Upper lobe of left lung (tissue), 6 donors: Measurements from ENCODE around the gene SLC28A1. TPM values are rescaled to one million over a fixed set of nuclear protein-coding genes. Genes with fewer than 3 reads are reported as not detected.

Experiments used
- ATAC-seq, 2 donors: fragments of 200-7000 bp; cut with Tn5 transposase; one replicate each; pipeline ENCODE4 v1.9.1; 2022; ENCODE audit warnings: mild to moderate bottlenecking in 2 of 2, moderate library complexity in 2 of 2; ENCODE audit not compliant: low FRiP score in 2 of 2
- DNase-seq, 2 donors: peaks; one replicate each; pipeline ENCODE4 v3.0.0-alpha.2; 2019 to 2020
- H3K27ac ChIP-seq, 4 donors: fragments of 200-600 bp; sonication (generic); one replicate each; pipeline ENCODE4 v1.5.1; 2016 to 2019
- H3K27me3 ChIP-seq, 4 donors: fragments of 200-600 bp; sonication (generic); one replicate each; pipeline ENCODE4 v1.5.1; 2017 to 2019
- H3K36me3 ChIP-seq, 4 donors: fragments of 200-600 bp; sonication (generic); one replicate each; pipeline ENCODE4 v1.5.1; 2016 to 2019
- H3K4me1 ChIP-seq, 4 donors: fragments of 200-600 bp; sonication (generic); one replicate each; pipeline ENCODE4 v1.5.1; 2018 to 2019
- H3K4me3 ChIP-seq, 4 donors: fragments of 200-600 bp; sonication (generic); one replicate each; pipeline ENCODE4 v1.5.1; 2017 to 2019; ENCODE audit warnings: mild to moderate bottlenecking in 2 of 4, moderate library complexity in 1 of 4
- H3K9me3 ChIP-seq, 4 donors: fragments of 200-600 bp; sonication (generic); one replicate each; pipeline ENCODE4 v1.5.1; 2018 to 2019
- EP300 ChIP-seq, 4 donors: sonication (generic); formaldehyde crosslinking; IDR thresholded peaks; one replicate each; pipeline ENCODE4 v1.5.1; 2017; ENCODE audit warnings: antibody characterized with exemption in 4 of 4, control low read depth in 2 of 4
- POLR2A ChIP-seq, 4 donors: fragments of 450-650 bp; IDR thresholded peaks; one replicate each; pipeline ENCODE4 v1.5.1; 2016 to 2017; ENCODE audit warnings: antibody characterized with exemption in 4 of 4, mild to moderate bottlenecking in 2 of 4
- POLR2AphosphoS5 ChIP-seq, 2 donors: sonication (generic); formaldehyde crosslinking; IDR thresholded peaks; one replicate each; pipeline ENCODE4 v1.5.1; 2017; ENCODE audit warnings: antibody characterized with exemption in 2 of 2
- WGBS, 2 donors: methylation state at CpG; one replicate each; pipeline ENCODE4 v1.1.5; 2017 to 2018; 5-methylcytosine and 5-hydroxymethylcytosine counted together
- total RNA-seq, 6 donors: library from RNA; depleted of rRNA in 4 of 6; stranded (reverse); fragments of >200 nt in 4 of 6; gene quantifications; one replicate each; pipeline versions ENCODE4 v1.1.0 to v1.2.1, GENCODE V29; 2016 to 2021
- TF ChIP-seq, protein P1 (sequence below), 6 experiments: fragments of 450-650 bp in 4 of 6; fragments of 200-600 bp in 2 of 6; sonication (generic) in 2 of 6; IDR thresholded peaks; one replicate each; pipeline ENCODE4 v1.5.1; 2016 to 2019; ENCODE audit warnings: antibody characterized with exemption in 6 of 6
- donor health status: DM: no; HTN: no; CAD: no; lungs with moderate emphysema.
- donor health status: DM: no; HTN: yes; CAD: no; lungs with severe emphysema.

Gene SLC28A1
- total RNA-seq, 6 donors from 2014 or later = not detected

DNA sequence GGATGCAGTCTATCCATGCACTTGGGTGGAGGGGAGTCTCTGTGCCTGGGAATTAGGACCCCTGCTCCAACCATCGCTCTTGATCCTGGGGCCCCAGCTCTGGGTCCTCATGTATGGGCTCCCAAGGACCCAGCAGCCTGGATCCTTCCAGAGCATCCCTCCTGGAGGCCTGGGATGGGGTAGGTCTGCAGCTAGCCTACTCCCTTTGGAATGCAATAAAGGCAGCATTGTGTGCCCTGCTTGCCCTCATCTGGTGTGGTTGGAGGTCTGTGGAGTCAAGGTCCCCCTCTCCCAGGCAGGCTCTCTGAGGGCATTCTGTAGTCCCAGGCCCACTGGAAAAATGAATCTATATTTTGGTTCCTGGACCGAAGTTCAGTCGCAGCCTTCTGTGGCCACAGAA, 15.0 kb upstream of the SLC28A1 start:
- no peak for ATAC-seq
- H3K27ac ChIP-seq = no peak overlapping the region
- H3K27me3 ChIP-seq = no peaks in the 10 kb centered on the region
- 80 to 94% methylated on average over 1 to 3 of the region's 3 CpGs for WGBS, 2 donors
- no peaks in the 10 kb centered on the region for H3K9me3 ChIP-seq
- no peak overlapping the region for H3K4me3 ChIP-seq
- H3K36me3 ChIP-seq = no peaks in the 10 kb centered on the region
- peaks cover 0 to 8% (median 0%) of the 10 kb centered on the region in 4 donors for H3K4me1 ChIP-seq
- no peak for DNase-seq
- no peak for TF ChIP-seq POLR2A (IDR thresholded peaks at IDR 0.05)
- TF ChIP-seq, protein P1, sequence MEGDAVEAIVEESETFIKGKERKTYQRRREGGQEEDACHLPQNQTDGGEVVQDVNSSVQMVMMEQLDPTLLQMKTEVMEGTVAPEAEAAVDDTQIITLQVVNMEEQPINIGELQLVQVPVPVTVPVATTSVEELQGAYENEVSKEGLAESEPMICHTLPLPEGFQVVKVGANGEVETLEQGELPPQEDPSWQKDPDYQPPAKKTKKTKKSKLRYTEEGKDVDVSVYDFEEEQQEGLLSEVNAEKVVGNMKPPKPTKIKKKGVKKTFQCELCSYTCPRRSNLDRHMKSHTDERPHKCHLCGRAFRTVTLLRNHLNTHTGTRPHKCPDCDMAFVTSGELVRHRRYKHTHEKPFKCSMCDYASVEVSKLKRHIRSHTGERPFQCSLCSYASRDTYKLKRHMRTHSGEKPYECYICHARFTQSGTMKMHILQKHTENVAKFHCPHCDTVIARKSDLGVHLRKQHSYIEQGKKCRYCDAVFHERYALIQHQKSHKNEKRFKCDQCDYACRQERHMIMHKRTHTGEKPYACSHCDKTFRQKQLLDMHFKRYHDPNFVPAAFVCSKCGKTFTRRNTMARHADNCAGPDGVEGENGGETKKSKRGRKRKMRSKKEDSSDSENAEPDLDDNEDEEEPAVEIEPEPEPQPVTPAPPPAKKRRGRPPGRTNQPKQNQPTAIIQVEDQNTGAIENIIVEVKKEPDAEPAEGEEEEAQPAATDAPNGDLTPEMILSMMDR (IDR thresholded peaks at IDR 0.05) = no peak
- TF ChIP-seq EP300 (IDR thresholded peaks at IDR 0.05) = no peak
- TF ChIP-seq POLR2AphosphoS5 (IDR thresholded peaks at IDR 0.05) = no peak

DNA sequence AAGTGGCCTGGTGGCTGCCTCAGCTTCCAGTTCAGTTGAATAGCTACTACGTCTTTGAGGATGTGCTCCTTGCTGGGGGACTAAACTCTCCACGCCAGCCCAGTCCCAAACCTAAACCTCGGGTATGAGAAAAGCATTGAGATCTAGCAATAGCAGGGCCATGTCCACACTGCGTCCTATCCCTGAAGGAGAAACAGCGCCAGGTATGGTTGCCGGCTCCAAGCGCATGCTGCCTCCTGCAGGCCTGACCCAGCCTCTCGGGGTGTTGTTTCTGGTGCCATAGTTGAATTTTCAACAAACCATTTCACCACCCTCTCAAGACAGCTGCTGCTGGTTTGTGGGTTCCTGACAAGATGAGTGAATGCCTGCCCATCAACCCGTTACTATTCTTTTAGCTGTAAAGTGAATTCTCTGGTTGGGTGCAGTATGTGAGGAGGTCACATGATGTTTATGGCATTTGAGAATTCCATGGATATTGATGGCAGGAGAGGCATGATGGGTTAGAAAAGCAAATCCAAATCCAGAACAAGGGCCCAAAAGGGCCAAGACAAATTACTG, 13.0 kb upstream of the SLC28A1 start:
- ATAC-seq = no peak
- H3K27ac ChIP-seq = no peak overlapping the region
- H3K9me3 ChIP-seq = no peaks in the 10 kb centered on the region
- peaks cover 0 to 10% (median 0%) of the 10 kb centered on the region in 4 donors for H3K4me1 ChIP-seq
- H3K36me3 ChIP-seq = no peaks in the 10 kb centered on the region
- H3K27me3 ChIP-seq = no peaks in the 10 kb centered on the region
- no peak for DNase-seq
- no peak overlapping the region for H3K4me3 ChIP-seq
- TF ChIP-seq EP300 (IDR thresholded peaks at IDR 0.05) (no peak), POLR2A (IDR thresholded peaks at IDR 0.05) (no peak), POLR2AphosphoS5 (IDR thresholded peaks at IDR 0.05) (no peak)
- TF ChIP-seq, protein P1 (IDR thresholded peaks at IDR 0.05) = no peak
- 95 to 100% methylated on average over 3 to 9 of the region's 9 CpGs for WGBS, 2 donors

DNA sequence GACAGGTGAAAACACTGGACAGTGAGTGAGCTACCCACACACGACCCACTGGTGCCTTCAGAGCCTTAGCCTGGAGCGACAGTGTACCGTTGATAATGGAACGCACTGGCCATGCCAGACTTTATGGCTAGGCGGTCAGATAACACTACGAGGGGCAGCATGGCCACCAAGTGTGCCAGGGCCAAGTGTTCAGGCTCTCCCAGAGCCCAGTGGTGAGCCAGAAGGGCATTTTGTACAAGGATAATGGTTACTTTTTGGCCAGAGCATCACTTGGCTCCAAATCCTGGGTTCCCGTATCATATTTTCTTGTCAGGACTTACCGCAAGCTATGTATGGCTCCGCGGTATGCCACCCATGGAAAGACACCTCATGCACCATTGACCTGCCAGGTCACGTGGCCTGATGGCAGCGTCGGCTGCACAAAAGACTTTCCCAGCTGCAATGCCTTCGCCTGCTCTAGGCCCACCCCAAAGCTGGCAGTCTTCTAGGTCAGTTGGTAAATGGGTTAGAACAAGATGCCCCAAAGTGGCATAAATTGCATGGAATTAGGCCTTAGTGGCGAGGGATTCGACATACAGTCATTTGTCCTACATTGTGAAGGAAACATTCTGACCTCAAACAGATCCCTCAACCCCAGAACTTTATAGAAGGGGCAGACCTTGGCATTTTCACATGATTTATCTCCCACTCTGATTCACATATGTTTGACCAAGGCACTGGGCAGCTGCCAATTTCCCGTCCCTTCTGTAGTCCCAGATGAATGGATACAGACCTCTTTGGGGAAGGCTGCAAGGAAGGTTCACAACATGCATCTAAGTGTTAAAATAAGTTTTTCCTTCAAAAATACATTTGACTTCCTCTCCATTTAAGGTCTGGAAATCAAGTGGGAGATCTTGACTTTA, 12.2 kb upstream of the SLC28A1 start:
- Histone ChIP-seq H3K4me1 (peaks cover 0 to 10% (median 2%) of the 10 kb centered on the region in 4 donors), H3K27ac (no peak overlapping the region), H3K9me3 (no peaks in the 10 kb centered on the region), H3K27me3 (no peaks in the 10 kb centered on the region), H3K4me3 (no peak overlapping the region), H3K36me3 (no peaks in the 10 kb centered on the region)
- ATAC-seq (no peak), DNase-seq (no peak)
- 86 to 88% methylated on average over 15 to 17 of the region's 17 CpGs for WGBS, 2 donors
- no peak for TF ChIP-seq EP300 (IDR thresholded peaks at IDR 0.05)
- TF ChIP-seq POLR2A (IDR thresholded peaks at IDR 0.05) = no peak
- TF ChIP-seq POLR2AphosphoS5 (IDR thresholded peaks at IDR 0.05) = no peak
- TF ChIP-seq, protein P1 (IDR thresholded peaks at IDR 0.05) = no peak

DNA sequence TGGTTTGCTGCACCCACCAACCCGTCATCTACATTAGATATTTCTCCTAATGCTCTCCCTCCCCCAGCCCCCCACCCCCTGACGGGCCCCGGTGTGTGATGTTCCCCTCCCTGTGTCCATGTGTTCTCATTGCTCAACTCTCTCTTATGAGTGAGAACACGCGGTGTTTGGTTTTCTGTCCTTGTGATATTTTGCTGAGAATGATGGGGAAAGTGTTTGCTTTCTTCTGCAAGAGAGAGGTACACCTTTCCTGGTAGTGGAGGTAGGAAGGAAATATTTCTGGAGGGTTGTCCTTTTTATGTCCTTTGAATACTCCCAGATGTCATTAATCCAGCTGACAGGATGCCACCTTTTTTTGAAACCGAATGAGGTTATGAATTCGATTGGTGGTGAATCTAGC, 10.5 kb upstream of the SLC28A1 start:
- Histone ChIP-seq H3K4me3 (no peak overlapping the region), H3K4me1 (peaks cover 0 to 13% (median 2%) of the 10 kb centered on the region in 4 donors), H3K27me3 (no peaks in the 10 kb centered on the region), H3K27ac (no peak overlapping the region), H3K36me3 (no peaks in the 10 kb centered on the region), H3K9me3 (no peaks in the 10 kb centered on the region)
- no peak for DNase-seq
- TF ChIP-seq POLR2AphosphoS5 (IDR thresholded peaks at IDR 0.05) = no peak
- no peak for TF ChIP-seq POLR2A (IDR thresholded peaks at IDR 0.05)
- TF ChIP-seq EP300 (IDR thresholded peaks at IDR 0.05) = no peak
- TF ChIP-seq, protein P1 (IDR thresholded peaks at IDR 0.05) = no peak
- ATAC-seq = no peak
- WGBS, 2 donors = 39 to 41% methylated on average over 7 of the region's 7 CpGs
